Measurements from ENCODE around the gene CCDC106. TPM values are rescaled to one million over a fixed set of nuclear protein-coding genes. Genes with fewer than 3 reads are reported as not detected.
A peak's percentile ranks its signal among the peaks of the same experiment; 100 is the strongest.

The CCDC106 gene
- total RNA-seq, 1 donor from 2014 or later, result 8.3 TPM

DNA sequence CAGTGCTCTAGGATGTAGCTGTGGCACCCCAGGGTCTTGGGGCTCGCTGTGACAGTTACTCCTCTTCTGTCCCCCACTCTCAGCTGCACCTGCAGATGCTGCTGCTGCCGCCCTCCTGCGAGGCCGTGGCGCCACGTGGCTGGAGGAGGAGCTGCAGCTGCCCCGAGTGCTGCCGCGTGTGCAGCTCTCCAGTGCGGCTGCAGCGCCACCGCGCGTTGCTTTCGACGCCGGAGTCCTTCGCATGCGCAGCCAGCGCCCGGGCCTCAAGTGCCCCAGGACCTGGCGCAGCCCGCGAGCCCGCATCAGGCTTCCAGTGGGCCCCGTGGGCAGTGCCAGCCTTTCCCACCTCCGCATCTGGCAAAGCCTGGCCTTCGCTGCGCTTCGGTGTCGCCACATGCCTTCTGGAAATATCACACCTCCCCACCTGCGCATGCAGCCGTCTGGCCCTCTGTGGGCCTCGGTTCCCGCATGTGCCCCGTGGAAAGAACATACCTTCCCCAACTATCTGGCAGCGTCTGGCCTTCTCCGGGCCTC is 7.9 kb upstream of the CCDC106 start:
- Histone ChIP-seq H3K4me1 (peaks cover 80% of the 10 kb centered on the region), H3K4me3 (peak overlapping the region; percentile 57 to 83), H3K36me3 (peaks cover 0 to 3% of the 10 kb centered on the region in 2 donors), H3K27me3 (no peaks in the 10 kb centered on the region), H3K27ac (peak overlapping the region; percentile 97), H3K9me3 (no peaks in the 10 kb centered on the region)
- TF ChIP-seq CTCF (IDR thresholded peaks at IDR 0.05), result peak in 1 of 3 experiments; percentile 16
- TF ChIP-seq POLR2AphosphoS5 (IDR thresholded peaks at IDR 0.05; ENCODE audit: insufficient read depth in 1 of 2, low read depth in 1 of 2), result peak in 1 of 2 donors; percentile 73
- TF ChIP-seq POLR2A (IDR thresholded peaks at IDR 0.05), result no peak
- intact Hi-C loops (cut with DNase I), result no loop called here
- DNase-seq (ENCODE audit: extremely low spot score in 2 of 2), result no peak

- Histone ChIP-seq H3K4me1 (peaks cover 74% of the 10 kb centered on the region), H3K36me3 (peaks cover 0 to 10% of the 10 kb centered on the region in 2 donors), H3K27ac (peak within 1 kb of the TSS; percentile 97), H3K4me3 (peak within 1 kb of the TSS; percentile 57 to 83), H3K27me3 (no peaks in the 10 kb centered on the region), H3K9me3 (no peaks in the 10 kb centered on the region)
- DNase-seq (ENCODE audit: extremely low spot score in 2 of 2), result no peak
- intact Hi-C loops (cut with DNase I), result no loop called here
- TF ChIP-seq POLR2A (IDR thresholded peaks at IDR 0.05) (no peak), CTCF (IDR thresholded peaks at IDR 0.05) (peak in 1 of 3 experiments; percentile 11), POLR2AphosphoS5 (IDR thresholded peaks at IDR 0.05; ENCODE audit: insufficient read depth in 1 of 2, low read depth in 1 of 2) (peak in 1 of 2 donors; percentile 63)
Measured at GRCh38 chr19:55640577-55641425, 7.2 kb upstream of the CCDC106 start, which contains the start of gene ZNF580. Gene ZNF580, plus strand, starts transcription at chr19:55641002. Its CDS starts 1,507 bp downstream, at chr19:55642509.

DNA sequence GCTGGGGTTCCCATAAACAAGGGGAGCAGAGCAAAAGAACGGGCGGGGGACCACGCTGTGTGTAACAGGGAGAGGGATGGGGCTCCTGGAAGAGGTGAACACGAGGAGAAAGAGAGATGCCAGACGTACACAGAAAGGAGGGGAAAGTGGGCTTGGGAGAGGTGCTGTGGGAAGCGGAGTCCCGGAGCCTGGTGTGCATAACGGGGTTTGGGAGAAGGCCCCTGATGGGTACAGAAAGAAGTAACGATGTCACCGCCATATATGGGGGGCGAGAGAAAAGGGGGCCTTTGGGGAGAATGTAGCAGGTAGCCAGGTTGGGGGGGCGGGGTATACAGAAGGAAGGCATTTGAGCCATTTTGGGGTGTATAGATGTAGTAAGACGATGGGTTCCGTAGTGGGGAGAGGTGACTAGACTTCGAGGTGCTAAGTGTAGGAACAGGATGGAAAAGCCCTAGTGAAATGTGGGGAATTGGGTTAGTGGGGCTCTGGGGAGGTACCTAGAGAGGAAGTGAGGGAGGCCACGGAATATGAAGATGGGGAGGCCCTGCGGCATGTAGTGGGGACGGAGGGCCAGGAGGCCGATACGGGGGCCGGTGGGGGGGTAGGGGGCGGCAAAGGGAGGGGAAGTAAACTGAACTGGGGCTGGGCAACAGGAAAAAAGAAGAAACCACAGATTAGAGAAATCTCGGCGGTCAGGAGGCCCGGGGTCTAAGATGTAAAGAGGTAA is 6.4 kb upstream of the CCDC106 start:
- Histone ChIP-seq H3K27ac (peak overlapping the region; percentile 97), H3K4me3 (peak overlapping the region; percentile 57 to 83), H3K27me3 (no peaks in the 10 kb centered on the region), H3K36me3 (peaks cover 0 to 11% of the 10 kb centered on the region in 2 donors), H3K9me3 (no peaks in the 10 kb centered on the region), H3K4me1 (peaks cover 66% of the 10 kb centered on the region)
- intact Hi-C loops (cut with DNase I), result no loop called here
- no peak for TF ChIP-seq POLR2A (IDR thresholded peaks at IDR 0.05)
- no peak for DNase-seq (ENCODE audit: extremely low spot score in 2 of 2)

DNA sequence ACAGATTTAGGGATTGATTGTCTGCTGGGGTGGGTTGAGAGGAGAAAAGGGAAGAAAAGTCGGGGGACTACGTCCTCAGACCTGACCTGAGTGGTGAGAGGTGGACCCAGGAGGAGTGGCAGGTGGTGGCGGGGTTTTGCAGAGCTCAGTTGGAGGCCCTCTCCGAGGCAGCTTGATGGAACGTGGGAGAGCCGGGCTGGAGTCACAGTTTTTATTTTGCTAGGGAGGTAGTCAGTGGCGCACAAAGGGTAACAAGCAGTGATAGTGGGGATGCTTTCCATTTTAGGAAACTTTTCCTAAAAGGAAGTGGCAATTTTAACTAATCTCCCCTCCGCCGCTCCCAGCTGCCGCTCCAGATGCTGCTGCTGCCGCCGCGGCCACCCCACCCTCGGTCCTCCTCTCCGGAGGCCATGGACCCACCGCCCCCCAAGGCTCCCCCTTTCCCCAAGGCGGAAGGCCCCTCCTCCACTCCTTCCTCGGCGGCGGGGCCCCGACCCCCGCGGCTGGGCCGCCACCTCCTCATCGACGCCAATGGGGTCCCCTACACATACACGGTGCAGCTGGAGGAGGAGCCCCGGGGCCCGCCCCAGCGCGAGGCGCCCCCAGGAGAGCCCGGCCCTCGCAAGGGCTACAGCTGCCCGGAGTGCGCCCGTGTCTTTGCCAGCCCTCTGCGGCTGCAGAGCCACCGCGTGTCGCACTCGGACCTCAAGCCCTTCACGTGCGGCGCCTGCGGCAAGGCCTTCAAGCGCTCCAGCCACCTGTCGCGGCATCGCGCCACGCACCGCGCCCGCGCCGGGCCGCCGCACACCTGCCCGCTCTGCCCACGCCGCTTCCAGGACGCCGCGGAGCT is 5.6 kb upstream of the CCDC106 start:
- Histone ChIP-seq H3K27ac (peak overlapping the region; percentile 97), H3K27me3 (no peaks in the 10 kb centered on the region), H3K4me1 (peaks cover 62% of the 10 kb centered on the region), H3K36me3 (peaks cover 0 to 11% of the 10 kb centered on the region in 2 donors), H3K4me3 (peak overlapping the region; percentile 57 to 83), H3K9me3 (no peaks in the 10 kb centered on the region)
- intact Hi-C loops (cut with DNase I), result no loop called here
- TF ChIP-seq POLR2A (IDR thresholded peaks at IDR 0.05), result no peak
- TF ChIP-seq POLR2AphosphoS5 (IDR thresholded peaks at IDR 0.05; ENCODE audit: insufficient read depth in 1 of 2, low read depth in 1 of 2), result peak in 1 of 2 donors; percentile 21
- no peak for TF ChIP-seq CTCF (IDR thresholded peaks at IDR 0.05)
- no peak for DNase-seq (ENCODE audit: extremely low spot score in 2 of 2)

Data from vagina (tissue), 2 donors.